Activated T-helper 2 cell treated with anti-CD3 and anti-CD28 coated beads, Interferon-gamma antibody, Interleukin-2, Interleukin-4, amounts not matched to agents 10 μg/mL and 5 μg/mL and 100 μg/mL, durations not matched to agents 14 hours and 24 hours and 36 hours (primary cell): ENCODE data around the gene TOLLIP. TPM values are rescaled to one million over a fixed set of nuclear protein-coding genes. Genes with fewer than 3 reads are reported as not detected.
A peak's percentile ranks its signal among the peaks of the same experiment; 100 is the strongest.

ENCODE experiments used
- DNase-seq: peaks from one replicate; pipeline ENCODE4 v3.0.0; 2021; ENCODE audit warnings: low spot score
- H3K27ac Mint-ChIP-seq: one replicate; pipeline ENCODE4 v1.8.0; 2021; ENCODE audit warnings: mixed read lengths
- H3K27me3 Mint-ChIP-seq: one replicate; pipeline ENCODE4 v1.8.0; 2021; ENCODE audit warnings: low read depth, mixed read lengths
- H3K36me3 Mint-ChIP-seq: one replicate; pipeline ENCODE4 v1.8.0; 2021; ENCODE audit warnings: low read depth, mixed read lengths
- H3K4me1 Mint-ChIP-seq: one replicate; pipeline ENCODE4 v1.8.0; 2021; ENCODE audit warnings: low read depth, mixed read lengths
- H3K4me3 Mint-ChIP-seq: one replicate; pipeline ENCODE4 v1.8.0; 2021; ENCODE audit warnings: low read depth, mild to moderate bottlenecking, moderate library complexity, mixed read lengths
- H3K9me3 Mint-ChIP-seq: one replicate; pipeline ENCODE4 v1.8.0; 2021; ENCODE audit warnings: mixed read lengths
- intact Hi-C: fragments of 100-400 bp; cut with micrococcal nuclease; formaldehyde crosslinking; loops from one replicate; pipeline ENCODE4 v1.15.1; 2023
- total RNA-seq: library from RNA; stranded (reverse); gene quantifications from 2 replicates; pipeline ENCODE4 v1.2.3, GENCODE V29; 2022

TOLLIP gene
- total RNA-seq, 1 donor from 2014 or later: 35.0 TPM

DNA sequence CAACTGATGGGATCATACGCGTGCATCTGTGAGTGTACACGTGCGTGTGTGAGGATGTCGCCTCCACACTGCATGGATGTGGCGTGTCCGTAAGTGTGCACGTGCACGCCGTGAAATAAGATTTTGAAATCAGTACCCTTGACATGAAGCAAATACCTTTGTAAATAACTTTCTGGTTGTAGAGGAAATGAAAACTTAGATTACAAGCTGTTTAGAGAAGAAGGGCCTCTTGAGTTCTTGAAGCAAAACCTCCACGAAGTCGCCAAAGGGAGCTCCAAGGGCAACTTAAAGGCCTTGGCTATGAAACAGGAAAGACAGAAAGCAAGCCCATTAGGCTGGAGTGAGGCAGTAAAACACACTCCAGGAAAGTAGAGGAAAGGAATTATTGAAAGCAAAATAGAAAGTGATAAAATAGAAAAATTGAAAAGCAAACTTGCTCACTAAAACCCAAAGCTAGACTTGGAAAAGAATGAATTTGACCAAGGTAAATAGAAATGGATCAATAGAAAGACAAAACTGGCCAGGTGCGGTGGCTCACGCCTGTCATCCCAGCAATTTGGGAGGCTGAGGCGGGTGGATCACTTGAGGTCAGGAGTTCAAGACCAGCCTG is 29.7 kb upstream of the TOLLIP start:
- H3K4me3 Mint-ChIP-seq: no peak overlapping the region
- H3K27ac Mint-ChIP-seq: no peak overlapping the region
- intact Hi-C loops: loop anchor here (10.0 kb wide), 2 partner anchors 46 to 176 kb away; partner anchors contain the start of gene BRSK2
- no peak for DNase-seq
- H3K27me3 Mint-ChIP-seq: peaks cover 12% of the 10 kb centered on the region
- H3K9me3 Mint-ChIP-seq: peaks cover 4% of the 10 kb centered on the region
- peaks cover 10% of the 10 kb centered on the region for H3K4me1 Mint-ChIP-seq
- no peaks in the 10 kb centered on the region for H3K36me3 Mint-ChIP-seq

DNA sequence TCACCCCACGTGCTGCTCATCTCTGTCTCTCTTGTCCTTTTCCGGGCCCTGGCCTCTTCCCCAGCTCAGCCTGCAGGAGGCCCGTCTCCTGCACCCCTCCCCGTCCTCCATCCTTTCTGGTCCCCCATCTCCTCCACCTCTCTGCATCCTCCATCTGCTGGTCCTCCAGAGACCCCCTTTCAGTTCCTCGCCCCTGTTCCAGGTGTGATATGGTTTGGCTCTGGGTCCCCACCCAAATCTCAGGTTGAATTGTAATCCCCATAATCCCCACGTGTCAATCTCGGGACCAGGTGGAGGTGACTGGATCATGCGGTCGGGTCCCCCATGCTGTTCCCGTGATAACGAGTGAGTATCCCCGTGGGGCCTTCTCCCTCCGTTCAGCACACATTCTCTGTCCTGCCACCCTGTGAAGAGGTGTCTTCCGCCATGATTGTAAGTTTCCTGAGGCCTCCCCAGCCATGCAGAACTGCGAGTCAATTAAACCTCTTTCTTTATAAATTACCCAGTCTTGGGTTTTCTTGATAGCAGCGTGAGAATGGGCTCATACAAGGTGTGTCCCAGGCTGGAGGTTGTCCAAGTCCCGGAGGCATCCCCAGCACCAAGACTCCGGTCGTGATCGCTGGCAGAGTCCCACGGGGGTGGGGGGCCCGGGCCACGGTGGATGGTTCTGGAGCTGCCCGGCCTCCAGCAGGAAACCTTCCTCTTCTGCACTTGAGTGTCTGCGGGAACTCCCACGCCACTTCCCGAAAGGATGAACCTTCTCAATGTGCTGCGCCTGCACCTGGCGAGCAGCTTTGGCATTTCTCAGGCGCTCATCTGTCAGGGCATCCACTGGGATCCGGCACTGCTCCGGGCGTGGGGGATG is 29.0 kb upstream of the TOLLIP start:
- intact Hi-C loops: loop anchor here (10.0 kb wide), 2 partner anchors 46 to 176 kb away; partner anchors contain the start of gene BRSK2
- H3K4me1 Mint-ChIP-seq: peaks cover 10% of the 10 kb centered on the region
- no peak overlapping the region for H3K27ac Mint-ChIP-seq
- H3K36me3 Mint-ChIP-seq: no peaks in the 10 kb centered on the region
- H3K4me3 Mint-ChIP-seq: peak overlapping the region; percentile 67
- no peak for DNase-seq
- peaks cover 4% of the 10 kb centered on the region for H3K9me3 Mint-ChIP-seq
- H3K27me3 Mint-ChIP-seq: peaks cover 12% of the 10 kb centered on the region

DNA sequence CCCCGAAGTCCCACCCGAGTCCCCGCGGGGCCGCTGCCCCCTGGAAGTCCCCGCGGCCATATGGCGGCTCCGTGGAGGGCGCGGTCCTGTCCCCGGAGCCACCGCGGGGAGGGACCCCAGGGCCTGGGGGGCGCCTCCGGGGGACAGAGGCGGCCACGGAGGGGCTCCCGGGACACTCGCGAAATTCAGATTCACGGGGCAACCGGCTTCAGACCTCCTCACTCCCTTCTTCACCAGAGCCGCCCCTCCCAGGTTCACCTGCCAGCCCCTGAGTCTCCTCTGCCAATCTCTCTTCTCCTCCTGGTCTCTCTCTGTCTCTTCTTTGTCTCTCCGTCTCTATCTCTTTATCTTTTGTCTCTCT is 28.2 kb upstream of the TOLLIP start:
- no peak for DNase-seq
- peaks cover 10% of the 10 kb centered on the region for H3K4me1 Mint-ChIP-seq
- intact Hi-C loops: loop anchor here (10.0 kb wide), 2 partner anchors 47 to 177 kb away; partner anchors contain the start of gene BRSK2
- H3K27me3 Mint-ChIP-seq: peaks cover 12% of the 10 kb centered on the region
- H3K27ac Mint-ChIP-seq: peak overlapping the region; percentile 14
- H3K4me3 Mint-ChIP-seq: peak overlapping the region; percentile 67
- H3K36me3 Mint-ChIP-seq: no peaks in the 10 kb centered on the region
- H3K9me3 Mint-ChIP-seq: peaks cover 9% of the 10 kb centered on the region

DNA sequence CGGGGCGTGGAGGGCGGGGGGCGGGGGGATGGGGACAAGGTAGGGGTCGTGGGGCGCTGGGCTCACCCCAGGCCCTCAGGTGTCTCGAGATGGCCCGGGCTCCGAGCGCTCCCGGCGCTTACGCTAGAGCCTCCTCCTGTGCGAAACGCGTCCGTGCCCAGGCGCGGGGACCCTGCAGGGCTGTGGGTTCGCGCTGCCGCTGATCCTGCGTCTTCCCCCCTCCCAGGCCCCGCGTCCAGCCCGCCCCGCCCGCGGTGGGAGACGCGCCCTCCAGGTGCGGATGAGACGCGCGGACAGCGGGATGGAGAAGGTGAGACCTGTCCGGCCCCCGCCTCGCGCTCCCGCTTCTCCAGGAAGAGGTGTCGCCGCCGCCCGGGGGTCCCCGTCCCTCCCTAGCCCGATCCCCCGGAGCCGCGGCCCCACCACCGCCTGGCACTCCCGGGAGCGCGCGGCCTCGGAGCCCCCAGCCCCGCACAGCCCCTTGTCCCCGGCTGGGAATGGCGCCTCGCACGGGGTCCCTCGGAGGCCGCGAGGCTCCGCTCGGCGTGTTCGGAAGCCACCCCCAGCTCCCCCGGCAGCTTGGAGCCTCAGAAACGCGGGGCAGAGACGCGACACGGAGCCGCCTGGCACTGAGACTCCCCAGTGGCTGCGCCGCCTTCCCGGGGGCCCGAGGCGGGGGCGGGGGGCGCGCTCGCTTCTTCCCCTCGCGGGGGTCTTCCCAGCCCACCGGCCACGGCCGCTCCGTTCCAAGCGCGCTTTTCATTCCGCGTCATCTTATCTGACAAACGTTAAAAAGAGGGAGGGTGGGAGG is 27.6 kb upstream of the TOLLIP start:
- Mint-ChIP-seq H3K4me3 (no peak overlapping the region), H3K9me3 (peaks cover 11% of the 10 kb centered on the region), H3K4me1 (peaks cover 10% of the 10 kb centered on the region), H3K27ac (no peak overlapping the region), H3K36me3 (no peaks in the 10 kb centered on the region), H3K27me3 (peaks cover 12% of the 10 kb centered on the region)
- no peak for DNase-seq
- intact Hi-C loops: loop anchor here (10.0 kb wide), 2 partner anchors 48 to 178 kb away; partner anchors contain the start of gene BRSK2

DNA sequence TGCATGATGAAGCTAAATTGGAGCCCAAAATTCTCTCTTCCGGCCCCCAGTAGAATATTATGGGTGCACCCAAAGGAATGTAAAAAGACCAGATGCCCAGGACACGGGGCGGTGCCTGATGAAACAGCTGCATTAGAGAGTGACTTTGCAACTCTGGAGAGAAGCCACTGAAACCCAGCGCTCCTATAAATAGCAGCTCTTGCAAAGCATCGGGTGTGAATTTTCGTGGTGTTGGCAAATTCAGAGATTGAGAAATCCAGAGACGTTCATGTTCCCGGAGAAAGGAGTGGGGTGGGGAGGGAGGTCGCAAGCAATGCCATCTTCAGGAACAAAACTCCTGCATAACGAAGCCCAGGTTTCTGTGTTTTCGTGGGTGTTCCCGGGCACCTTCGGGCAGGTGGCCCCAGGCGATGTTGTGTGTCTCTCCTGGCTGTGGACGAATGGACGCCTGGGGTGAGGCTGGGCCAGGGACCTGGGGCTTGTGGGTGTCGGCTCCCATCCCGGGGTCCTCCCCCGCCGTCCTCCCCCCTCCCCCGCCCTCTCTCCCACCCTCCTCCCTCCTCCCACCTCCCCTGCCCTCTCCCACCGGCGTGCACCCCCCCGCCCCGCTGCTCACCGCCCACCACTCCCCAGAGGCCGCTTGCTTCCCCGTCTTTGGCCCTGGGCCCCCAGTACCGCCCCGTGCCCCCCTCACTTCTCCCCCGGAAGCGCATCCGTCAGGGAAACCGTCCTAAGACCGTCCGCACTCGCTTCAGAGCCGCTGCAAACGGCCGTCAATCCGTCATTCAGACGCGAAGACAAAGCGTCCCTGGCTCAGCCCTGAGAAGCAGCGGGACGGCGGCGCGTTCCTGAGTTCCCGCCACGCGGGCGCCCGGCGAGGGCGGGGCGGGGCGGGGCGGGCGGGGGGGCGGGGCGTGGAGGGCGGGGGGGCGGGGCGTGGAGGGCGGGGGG is 26.7 kb upstream of the TOLLIP start:
- intact Hi-C loops: loop anchor here (10.0 kb wide), 2 partner anchors 49 to 179 kb away; partner anchors contain the start of gene BRSK2

DNA sequence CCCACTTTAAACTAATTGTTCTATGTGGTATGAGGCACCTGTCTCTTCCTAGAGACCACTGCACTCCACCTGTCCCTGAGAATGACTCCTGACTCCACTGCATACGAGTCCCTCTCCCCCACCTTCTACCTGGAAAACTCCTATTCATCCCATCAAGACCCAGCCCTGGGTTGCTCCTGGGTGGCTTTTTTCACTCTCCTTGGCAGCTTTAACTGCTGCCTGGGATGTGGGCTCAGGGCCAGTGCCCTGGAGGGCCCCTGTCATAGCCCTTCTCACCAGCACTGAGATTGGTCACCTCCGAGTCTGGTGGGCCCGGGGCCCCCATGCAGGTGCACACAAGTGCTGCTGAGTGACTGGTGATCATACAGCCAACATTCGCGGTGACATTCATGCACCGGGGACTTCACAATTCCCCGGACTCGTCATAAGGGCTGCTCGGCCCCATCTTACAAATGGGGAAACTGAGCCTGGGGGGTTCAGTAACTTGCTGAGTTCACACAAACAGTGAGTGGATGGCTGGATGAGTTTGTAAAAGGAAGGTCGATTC is 25.9 kb upstream of the TOLLIP start:
- peaks cover 11% of the 10 kb centered on the region for H3K9me3 Mint-ChIP-seq
- no peaks in the 10 kb centered on the region for H3K36me3 Mint-ChIP-seq
- no peak overlapping the region for H3K27ac Mint-ChIP-seq
- DNase-seq: no peak
- peaks cover 12% of the 10 kb centered on the region for H3K27me3 Mint-ChIP-seq
- intact Hi-C loops: loop anchor here (10.0 kb wide), 2 partner anchors 49 to 179 kb away; partner anchors contain the start of gene BRSK2
- H3K4me3 Mint-ChIP-seq: peak overlapping the region; percentile 54
- H3K4me1 Mint-ChIP-seq: peaks cover 10% of the 10 kb centered on the region

More for the DNA sequence above, 26.7 kb upstream of the TOLLIP start:
- Mint-ChIP-seq H3K4me3 (peak overlapping the region; percentile 69), H3K27ac (no peak overlapping the region), H3K4me1 (peaks cover 10% of the 10 kb centered on the region), H3K9me3 (peaks cover 11% of the 10 kb centered on the region), H3K27me3 (peaks cover 12% of the 10 kb centered on the region), H3K36me3 (no peaks in the 10 kb centered on the region)
- DNase-seq: peak; percentile 33

DNA sequence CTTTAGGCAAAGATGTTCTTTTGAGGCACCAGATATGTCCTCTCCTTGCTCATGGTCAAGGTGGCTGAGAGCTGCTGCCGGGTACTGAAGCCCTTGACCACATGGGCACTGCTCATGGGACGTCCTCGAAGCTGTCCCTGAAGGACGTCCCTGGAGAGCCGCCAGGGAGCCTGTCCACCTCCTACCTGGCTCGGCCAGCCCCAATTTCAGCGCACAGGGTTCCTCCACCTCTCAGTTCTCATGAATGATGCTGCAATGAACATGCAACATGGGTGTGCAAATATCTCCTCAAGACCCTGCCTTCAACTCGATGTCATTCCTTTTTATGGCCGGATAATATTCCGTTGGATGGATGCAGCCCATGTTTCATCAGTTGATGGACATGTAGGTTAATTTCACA is 24.4 kb upstream of the TOLLIP start:
- Mint-ChIP-seq H3K27me3 (peaks cover 12% of the 10 kb centered on the region), H3K36me3 (no peaks in the 10 kb centered on the region), H3K9me3 (peaks cover 12% of the 10 kb centered on the region), H3K27ac (no peak overlapping the region), H3K4me1 (peaks cover 10% of the 10 kb centered on the region), H3K4me3 (no peak overlapping the region)
- no peak for DNase-seq
- intact Hi-C loops: loop anchor here (10.0 kb wide), 2 partner anchors 51 to 181 kb away; partner anchors contain the start of gene BRSK2

DNA sequence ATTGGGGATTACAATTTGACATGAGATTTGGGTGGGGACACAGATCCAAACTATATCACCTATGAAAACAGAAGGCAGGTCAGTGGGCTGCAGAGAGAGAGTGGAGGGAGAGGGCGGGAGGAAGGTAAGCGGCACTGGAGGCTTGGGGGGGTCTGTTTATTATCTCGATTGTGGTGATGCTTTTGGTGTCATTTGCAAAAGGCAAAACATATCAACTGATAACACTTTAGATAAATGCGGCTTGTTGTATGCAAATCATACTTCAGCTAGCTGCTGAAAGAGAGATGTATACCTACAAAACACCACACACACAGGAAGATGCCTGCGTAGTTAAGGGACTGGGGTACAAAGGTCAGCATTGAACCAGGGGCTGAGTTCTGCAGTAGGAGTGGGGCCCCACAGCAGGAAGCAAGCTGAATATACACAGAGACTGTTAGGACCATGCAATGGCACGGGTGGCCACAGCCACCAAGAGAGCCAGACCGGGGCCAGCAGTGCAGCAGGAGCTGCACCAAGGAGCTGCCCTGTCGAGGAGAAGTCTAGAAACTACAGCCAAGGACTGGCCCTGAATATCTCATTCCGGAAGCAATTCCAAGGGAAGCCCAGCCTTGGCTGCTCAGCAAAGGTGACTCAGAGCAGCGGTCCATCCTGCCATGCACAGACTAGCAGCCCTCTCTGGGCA is 23.8 kb upstream of the TOLLIP start:
- Mint-ChIP-seq H3K4me3 (no peak overlapping the region), H3K27me3 (peaks cover 9% of the 10 kb centered on the region), H3K4me1 (peaks cover 10% of the 10 kb centered on the region), H3K9me3 (peaks cover 18% of the 10 kb centered on the region), H3K27ac (no peak overlapping the region), H3K36me3 (no peaks in the 10 kb centered on the region)
- no peak for DNase-seq
- intact Hi-C loops: loop anchor here (10.0 kb wide), 2 partner anchors 52 to 182 kb away; partner anchors contain the start of gene BRSK2

DNA sequence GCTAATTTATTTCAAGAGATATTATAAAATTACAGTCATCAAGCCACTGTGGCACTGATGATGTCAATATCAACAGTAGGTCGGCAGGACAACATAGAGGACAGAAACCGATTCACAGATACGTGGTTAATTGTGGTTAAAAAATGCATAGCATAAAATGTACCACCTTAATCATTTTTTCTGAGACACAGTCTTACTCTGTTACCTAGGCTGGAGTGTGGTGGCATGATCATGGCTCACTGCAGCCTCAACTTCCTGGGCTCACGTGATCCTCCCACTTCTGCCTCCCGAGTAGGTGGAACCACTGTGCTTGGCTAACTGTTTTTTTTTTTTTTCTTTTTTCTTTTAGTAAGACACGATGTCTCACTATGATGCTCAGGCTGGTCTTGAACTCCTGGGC is 21.0 kb upstream of the TOLLIP start:
- Mint-ChIP-seq H3K4me1 (peaks cover 4% of the 10 kb centered on the region), H3K27me3 (peaks cover 3% of the 10 kb centered on the region), H3K4me3 (no peak overlapping the region), H3K9me3 (peaks cover 34% of the 10 kb centered on the region), H3K36me3 (no peaks in the 10 kb centered on the region), H3K27ac (no peak overlapping the region)
- intact Hi-C loops: loop anchor here (2.0 to 10.0 kb wide), 3 partner anchors 20 to 184 kb away; partner anchors contain the start of gene BRSK2
- DNase-seq: no peak

DNA sequence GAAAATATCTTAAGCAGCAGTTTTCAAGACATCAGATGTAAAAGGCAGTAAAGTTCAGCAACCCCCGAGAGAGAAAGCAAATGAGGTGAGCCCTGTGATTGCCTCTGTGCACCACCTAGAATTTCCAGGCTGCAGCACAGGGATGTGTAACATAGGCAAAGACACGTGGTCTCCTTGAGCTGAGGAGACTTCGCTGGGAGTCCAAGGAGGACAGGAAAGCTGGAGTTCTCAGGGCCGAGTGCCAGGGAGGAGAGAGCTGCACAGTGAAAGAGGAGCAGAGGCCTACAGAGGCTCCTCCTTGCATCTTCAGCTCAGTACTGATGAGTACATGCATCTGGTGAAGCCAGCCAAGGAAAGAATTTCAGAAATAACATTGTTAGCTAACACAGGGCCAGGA is 17.6 kb upstream of the TOLLIP start:
- DNase-seq: no peak
- H3K4me1 Mint-ChIP-seq: no peaks in the 10 kb centered on the region
- no peak overlapping the region for H3K27ac Mint-ChIP-seq
- H3K36me3 Mint-ChIP-seq: no peaks in the 10 kb centered on the region
- no peak overlapping the region for H3K4me3 Mint-ChIP-seq
- H3K9me3 Mint-ChIP-seq: peaks cover 27% of the 10 kb centered on the region
- peaks cover 16% of the 10 kb centered on the region for H3K27me3 Mint-ChIP-seq
- intact Hi-C loops: no loop called here
